Measurements from ENCODE around the gene NDUFS7. TPM values are rescaled to one million over a fixed set of nuclear protein-coding genes. Genes with fewer than 3 reads are reported as not detected.

Gene NDUFS7
- total and polyA plus RNA-seq, 9 of the 15 experiments (the other 6 are each of a cell fraction or from before 2014, with no cell fraction given), result 6.0 to 271 (median 60.6) TPM

DNA sequence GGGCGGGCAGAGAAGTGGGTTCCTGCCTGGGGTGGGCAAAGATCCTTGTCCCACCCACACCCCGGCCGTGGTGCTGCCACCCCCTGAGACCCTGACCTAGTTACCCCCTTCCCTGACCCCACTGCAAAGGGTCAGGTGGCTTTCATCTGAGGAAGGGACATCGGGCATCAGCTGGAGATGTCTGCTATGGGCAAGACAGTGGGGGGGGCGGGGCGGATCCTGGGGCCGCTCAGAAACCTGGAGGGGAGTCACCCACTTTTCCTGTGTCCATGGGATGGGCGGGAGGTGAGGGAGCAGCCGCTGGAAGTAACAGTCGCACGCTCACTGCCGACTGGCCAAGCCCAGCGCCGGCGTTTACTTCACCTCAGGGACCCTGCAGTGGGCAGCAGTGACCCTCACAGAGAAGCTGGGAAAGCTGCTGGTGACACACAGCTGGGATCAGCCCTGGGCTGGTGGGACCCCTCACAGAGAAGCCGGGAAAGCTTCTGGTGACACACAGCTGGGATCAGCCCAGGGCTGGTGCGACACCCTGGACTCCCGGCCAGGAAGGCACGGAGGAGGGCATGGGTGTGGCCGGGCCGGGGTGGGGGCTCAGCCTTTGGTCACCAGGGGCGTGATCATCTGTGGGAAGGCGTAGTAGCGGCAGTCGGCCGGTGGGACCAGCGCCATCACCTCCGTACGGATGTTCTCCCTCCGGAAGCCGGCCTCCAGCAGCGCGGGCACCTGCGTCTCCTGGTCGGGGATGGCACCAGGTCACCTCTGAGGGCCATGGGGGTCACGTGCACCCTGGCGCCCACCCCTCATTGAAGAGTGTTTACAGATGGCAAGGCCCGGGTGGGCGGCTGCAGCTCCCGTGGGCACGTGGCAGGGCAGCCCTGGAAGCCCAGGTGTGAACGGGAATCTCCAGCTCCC lies 13.3 kb downstream of the NDUFS7 start (continued):
- TF ChIP-seq POLR2G (IDR thresholded peaks at IDR 0.05; ENCODE audit: low read depth, low read length) (peak; percentile 71), HMGN3 (IDR thresholded peaks at IDR 0.05; ENCODE audit: borderline replicate concordance, extremely low read depth, insufficient read length, low read depth, low read length) (peak; percentile 9), TAF9B (IDR thresholded peaks at IDR 0.05; ENCODE audit: partially characterized antibody) (no peak), CAMTA2 (CRISPR knock-in tag; conservative IDR thresholded peaks at IDR 0.05) (no peak), KDM2B (CRISPR knock-in tag; IDR thresholded peaks at IDR 0.05) (no peak), ZNF23 (CRISPR knock-in tag; IDR thresholded peaks at IDR 0.05) (peak; percentile 89), HDAC2 (IDR thresholded peaks at IDR 0.05) (no peak), GTF2E2 (tag; IDR thresholded peaks at IDR 0.05) (no peak), RBFOX2 (IDR thresholded peaks at IDR 0.05; ENCODE audit: low read depth, low read length) (0 out of 2 replicates have a peak, but pooled peaks have one; percentile 7), ZBED1 (IDR thresholded peaks at IDR 0.05) (no peak), CEBPG (CRISPR knock-in tag; IDR thresholded peaks at IDR 0.05) (no peak), CEBPG (tag; conservative IDR thresholded peaks at IDR 0.05 in 1 of 2, IDR thresholded peaks at IDR 0.05 in 1 of 2) (no peak)
- TF ChIP-seq, protein P1, sequence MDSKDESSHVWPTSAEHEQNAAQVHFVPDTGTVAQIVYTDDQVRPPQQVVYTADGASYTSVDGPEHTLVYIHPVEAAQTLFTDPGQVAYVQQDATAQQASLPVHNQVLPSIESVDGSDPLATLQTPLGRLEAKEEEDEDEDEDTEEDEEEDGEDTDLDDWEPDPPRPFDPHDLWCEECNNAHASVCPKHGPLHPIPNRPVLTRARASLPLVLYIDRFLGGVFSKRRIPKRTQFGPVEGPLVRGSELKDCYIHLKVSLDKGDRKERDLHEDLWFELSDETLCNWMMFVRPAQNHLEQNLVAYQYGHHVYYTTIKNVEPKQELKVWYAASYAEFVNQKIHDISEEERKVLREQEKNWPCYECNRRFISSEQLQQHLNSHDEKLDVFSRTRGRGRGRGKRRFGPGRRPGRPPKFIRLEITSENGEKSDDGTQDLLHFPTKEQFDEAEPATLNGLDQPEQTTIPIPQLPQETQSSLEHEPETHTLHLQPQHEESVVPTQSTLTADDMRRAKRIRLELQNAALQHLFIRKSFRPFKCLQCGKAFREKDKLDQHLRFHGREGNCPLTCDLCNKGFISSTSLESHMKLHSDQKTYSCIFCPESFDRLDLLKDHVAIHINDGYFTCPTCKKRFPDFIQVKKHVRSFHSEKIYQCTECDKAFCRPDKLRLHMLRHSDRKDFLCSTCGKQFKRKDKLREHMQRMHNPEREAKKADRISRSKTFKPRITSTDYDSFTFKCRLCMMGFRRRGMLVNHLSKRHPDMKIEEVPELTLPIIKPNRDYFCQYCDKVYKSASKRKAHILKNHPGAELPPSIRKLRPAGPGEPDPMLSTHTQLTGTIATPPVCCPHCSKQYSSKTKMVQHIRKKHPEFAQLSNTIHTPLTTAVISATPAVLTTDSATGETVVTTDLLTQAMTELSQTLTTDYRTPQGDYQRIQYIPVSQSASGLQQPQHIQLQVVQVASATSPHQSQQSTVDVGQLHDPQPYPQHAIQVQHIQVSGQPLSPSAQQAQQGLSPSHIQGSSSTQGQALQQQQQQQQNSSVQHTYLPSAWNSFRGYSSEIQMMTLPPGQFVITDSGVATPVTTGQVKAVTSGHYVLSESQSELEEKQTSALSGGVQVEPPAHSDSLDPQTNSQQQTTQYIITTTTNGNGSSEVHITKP (IDR thresholded peaks at IDR 0.05; ENCODE audit: partially characterized antibody), result no peak
- TF ChIP-seq, protein P2, sequence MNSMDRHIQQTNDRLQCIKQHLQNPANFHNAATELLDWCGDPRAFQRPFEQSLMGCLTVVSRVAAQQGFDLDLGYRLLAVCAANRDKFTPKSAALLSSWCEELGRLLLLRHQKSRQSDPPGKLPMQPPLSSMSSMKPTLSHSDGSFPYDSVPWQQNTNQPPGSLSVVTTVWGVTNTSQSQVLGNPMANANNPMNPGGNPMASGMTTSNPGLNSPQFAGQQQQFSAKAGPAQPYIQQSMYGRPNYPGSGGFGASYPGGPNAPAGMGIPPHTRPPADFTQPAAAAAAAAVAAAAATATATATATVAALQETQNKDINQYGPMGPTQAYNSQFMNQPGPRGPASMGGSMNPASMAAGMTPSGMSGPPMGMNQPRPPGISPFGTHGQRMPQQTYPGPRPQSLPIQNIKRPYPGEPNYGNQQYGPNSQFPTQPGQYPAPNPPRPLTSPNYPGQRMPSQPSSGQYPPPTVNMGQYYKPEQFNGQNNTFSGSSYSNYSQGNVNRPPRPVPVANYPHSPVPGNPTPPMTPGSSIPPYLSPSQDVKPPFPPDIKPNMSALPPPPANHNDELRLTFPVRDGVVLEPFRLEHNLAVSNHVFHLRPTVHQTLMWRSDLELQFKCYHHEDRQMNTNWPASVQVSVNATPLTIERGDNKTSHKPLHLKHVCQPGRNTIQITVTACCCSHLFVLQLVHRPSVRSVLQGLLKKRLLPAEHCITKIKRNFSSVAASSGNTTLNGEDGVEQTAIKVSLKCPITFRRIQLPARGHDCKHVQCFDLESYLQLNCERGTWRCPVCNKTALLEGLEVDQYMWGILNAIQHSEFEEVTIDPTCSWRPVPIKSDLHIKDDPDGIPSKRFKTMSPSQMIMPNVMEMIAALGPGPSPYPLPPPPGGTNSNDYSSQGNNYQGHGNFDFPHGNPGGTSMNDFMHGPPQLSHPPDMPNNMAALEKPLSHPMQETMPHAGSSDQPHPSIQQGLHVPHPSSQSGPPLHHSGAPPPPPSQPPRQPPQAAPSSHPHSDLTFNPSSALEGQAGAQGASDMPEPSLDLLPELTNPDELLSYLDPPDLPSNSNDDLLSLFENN (IDR thresholded peaks at IDR 0.05; ENCODE audit: low read depth in 2 of 2, low read length in 2 of 2), result peak in 1 of 2 experiments; percentile 47; a peak in 1 of 4 replicates
- TF ChIP-seq, protein P3, sequence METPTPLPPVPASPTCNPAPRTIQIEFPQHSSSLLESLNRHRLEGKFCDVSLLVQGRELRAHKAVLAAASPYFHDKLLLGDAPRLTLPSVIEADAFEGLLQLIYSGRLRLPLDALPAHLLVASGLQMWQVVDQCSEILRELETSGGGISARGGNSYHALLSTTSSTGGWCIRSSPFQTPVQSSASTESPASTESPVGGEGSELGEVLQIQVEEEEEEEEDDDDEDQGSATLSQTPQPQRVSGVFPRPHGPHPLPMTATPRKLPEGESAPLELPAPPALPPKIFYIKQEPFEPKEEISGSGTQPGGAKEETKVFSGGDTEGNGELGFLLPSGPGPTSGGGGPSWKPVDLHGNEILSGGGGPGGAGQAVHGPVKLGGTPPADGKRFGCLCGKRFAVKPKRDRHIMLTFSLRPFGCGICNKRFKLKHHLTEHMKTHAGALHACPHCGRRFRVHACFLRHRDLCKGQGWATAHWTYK (CRISPR knock-in tag; IDR thresholded peaks at IDR 0.05), result no peak
- TF ChIP-seq, protein P4, sequence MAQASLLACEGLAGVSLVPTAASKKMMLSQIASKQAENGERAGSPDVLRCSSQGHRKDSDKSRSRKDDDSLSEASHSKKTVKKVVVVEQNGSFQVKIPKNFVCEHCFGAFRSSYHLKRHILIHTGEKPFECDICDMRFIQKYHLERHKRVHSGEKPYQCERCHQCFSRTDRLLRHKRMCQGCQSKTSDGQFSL (CRISPR knock-in tag; IDR thresholded peaks at IDR 0.05), result peak; percentile 88
- TF ChIP-seq, protein P4 (tag; IDR thresholded peaks at IDR 0.05), result peak in 1 of 2 experiments; percentile 59; a peak in 1 of 4 replicates
